Gastrocnemius medialis (tissue), 4 donors: Measurements from ENCODE around the gene SCGB1C1.

ENCODE experiments used
- CTCF ChIP-seq, 5 experiments: fragments of 450-650 bp in 3 of 5; fragments of 200-600 bp in 2 of 5; sonication (generic) in 2 of 5; IDR thresholded peaks in 4 of 5; conservative IDR thresholded peaks in 1 of 5; 1 replicate in 4 of 5; 2 replicates in 1 of 5; pipeline ENCODE4 v1.5.1; 2016 to 2019; ENCODE audit warnings: antibody characterized with exemption in 5 of 5, mild to moderate bottlenecking in 3 of 5, moderate library complexity in 3 of 5
- POLR2A ChIP-seq, 2 donors: fragments of 450-650 bp; IDR thresholded peaks; one replicate each; pipeline ENCODE4 v1.6.1; 2017; ENCODE audit warnings: antibody characterized with exemption in 2 of 2, mild to moderate bottlenecking in 2 of 2, moderate library complexity in 2 of 2

- TF ChIP-seq CTCF (IDR thresholded peaks at IDR 0.05 in 4 of 5, conservative IDR thresholded peaks at IDR 0.05 in 1 of 5) (no peak), POLR2A (IDR thresholded peaks at IDR 0.05) (peak in 1 of 2 donors; percentile 39)
Observed at GRCh38 chr11:241634-242033, 48.8 kb downstream of the SCGB1C1 start.
